Kidney (tissue), 14 donors: ENCODE measurements around the gene CCNI2. TPM values are rescaled to one million over a fixed set of nuclear protein-coding genes. Genes with fewer than 3 reads are reported as not detected.
A peak's percentile ranks its signal among the peaks of the same experiment; 100 is the strongest.

Experiments used
- DNase-seq, 5 donors: peaks; one replicate each; pipeline ENCODE4 v3.0.0-alpha.2; 2013 to 2020
- FAIRE-seq: peaks from 2 replicates; lab custom pipeline; 2012; peaks lifted over from hg19 to GRCh38; lab: Jason Lieb, UNC
- H3K27ac ChIP-seq, 2 donors: one replicate each; pipeline ENCODE4 v1.7.0; 2013; ENCODE audit warnings: low read depth in 2 of 2, low read length in 2 of 2, inconsistent platforms in 1 of 2
- H3K27me3 ChIP-seq: one replicate; pipeline ENCODE4 v1.7.1; 2013; ENCODE audit warnings: low read length, inconsistent platforms; ENCODE audit not compliant: control insufficient read depth, insufficient read depth
- H3K36me3 ChIP-seq, 3 donors: one replicate each; pipeline versions ENCODE4 v1.7.0 to v1.7.1; 2013; ENCODE audit warnings: low read length in 3 of 3, control low read depth in 1 of 3, inconsistent platforms in 1 of 3; ENCODE audit not compliant: insufficient read depth in 3 of 3, control insufficient read depth in 2 of 3
- H3K4me1 ChIP-seq, 3 donors: one replicate each; pipeline versions ENCODE4 v1.7.0 to v1.7.1; 2013; ENCODE audit warnings: low read length in 3 of 3, inconsistent platforms in 1 of 3, low read depth in 1 of 3; ENCODE audit not compliant: control insufficient read depth in 2 of 3, insufficient read depth in 2 of 3
- H3K4me3 ChIP-seq, 3 donors: one replicate each; pipeline versions ENCODE4 v1.7.0 to v1.8.1; 2013; ENCODE audit warnings: low read length in 3 of 3, control low read depth in 1 of 3, inconsistent platforms in 1 of 3
- H3K9ac ChIP-seq, 3 donors: one replicate each; pipeline versions ENCODE4 v1.7.0 to v1.7.1; 2013; ENCODE audit warnings: low read length in 3 of 3, control low read depth in 1 of 3, inconsistent platforms in 1 of 3
- H3K9me3 ChIP-seq, 3 donors: one replicate each; pipeline versions ENCODE4 v1.7.0 to v1.7.1; 2013; ENCODE audit warnings: low read length in 3 of 3, control low read depth in 1 of 3, inconsistent platforms in 1 of 3; ENCODE audit not compliant: control insufficient read depth in 2 of 3, insufficient read depth in 1 of 3
- CTCF ChIP-seq: IDR thresholded peaks from 3 replicates; pipeline ENCODE4 v1.5.1; 2012; ENCODE audit warnings: mild to moderate bottlenecking, moderate library complexity, borderline replicate concordance; ENCODE audit not compliant: insufficient read depth; ENCODE audit errors: extremely low read depth
- intact Hi-C: fragments of 100-400 bp; cut with DNase I; formaldehyde crosslinking; loops from one replicate; pipeline ENCODE4 v1.11.1; 2022
- polyA plus RNA-seq: library from polyadenylated mRNA; stranded (reverse); fragments of 350-450 nt; fragmentation: Illumina TruSeq; extraction: RNeasy Lipid Tissue Mini Kit (QIAGEN cat#74804); gene quantifications from one replicate; pipeline ENCODE4 v1.2.3, GENCODE V29; 2014; ENCODE audit warnings: low read depth, low replicate concordance; ENCODE audit not compliant: insufficient read depth
- total RNA-seq: library from RNA; stranded (reverse); fragmentation: NEBNext Ultra II Directional; extraction: Animal tissue kit (Norgen Biotek cat#: 25700); gene quantifications from one replicate; pipeline ENCODE4 v1.2.1, GENCODE V29; 2021
- donor health status: control.
- donor health status: control.
- donor health status: control.
- donor health status: control.
- donor health status: control.
- donor health status: DM: yes; HTN: yes; CAD: no.
- donor health status: Normal renal cell carcinoma (clear cell type).

CCNI2 gene
- total and polyA plus RNA-seq, 2 donors from 2014 or later = 3.4 to 3.8 TPM

GRCh38 chr5:132770476-132771159, 23.4 kb downstream of the CCNI2 start:
- Histone ChIP-seq H3K4me1 (peaks cover 5 to 37% (median 27%) of the 10 kb centered on the region in 3 donors), H3K27ac (peak overlapping the region in 1 of 2 donors; percentile 16), H3K27me3 (no peaks in the 10 kb centered on the region), H3K36me3 (no peaks in the 10 kb centered on the region), H3K4me3 (no peak overlapping the region), H3K9ac (no peak overlapping the region), H3K9me3 (no peaks in the 10 kb centered on the region)
- no peak for TF ChIP-seq CTCF
- DNase-seq (peak in 1 of 5 donors; percentile 21), FAIRE-seq (no peak)
- intact Hi-C loops = no loop called here

- peak overlapping the region; percentile 16 to 58 for H3K27ac ChIP-seq
- no peaks in the 10 kb centered on the region for H3K36me3 ChIP-seq
- H3K27me3 ChIP-seq = no peaks in the 10 kb centered on the region
- DNase-seq (peak in 4 of 5 donors; percentile 48 to 81 (median 60)), FAIRE-seq (no peak)
- H3K9me3 ChIP-seq = no peaks in the 10 kb centered on the region
- H3K4me3 ChIP-seq = no peak overlapping the region
- TF ChIP-seq CTCF = no peak
- intact Hi-C loops = no loop called here
- peaks cover 5 to 37% (median 27%) of the 10 kb centered on the region in 3 donors for H3K4me1 ChIP-seq
- H3K9ac ChIP-seq = no peak overlapping the region
Measured at GRCh38 chr5:132771503-132771998, 24.3 kb downstream of the CCNI2 start.

GRCh38 chr5:132772291-132773070, 25.3 kb downstream of the CCNI2 start:
- intact Hi-C loops = no loop called here
- DNase-seq (no peak), FAIRE-seq (no peak)
- no peaks in the 10 kb centered on the region for H3K27me3 ChIP-seq
- H3K4me1 ChIP-seq = peaks cover 5 to 30% (median 26%) of the 10 kb centered on the region in 3 donors
- H3K27ac ChIP-seq = no peak overlapping the region
- no peak for TF ChIP-seq CTCF
- no peak overlapping the region for H3K9ac ChIP-seq
- no peaks in the 10 kb centered on the region for H3K36me3 ChIP-seq
- H3K9me3 ChIP-seq = no peaks in the 10 kb centered on the region
- no peak overlapping the region for H3K4me3 ChIP-seq
